ENCODE measurements around the gene CTNNA2. TPM values are rescaled to one million over a fixed set of nuclear protein-coding genes. Genes with fewer than 3 reads are reported as not detected.

Gene CTNNA2
- polyA plus RNA-seq, 1 of the 3 experiments (the other 2 are of a cell fraction), result 0.30 TPM

GRCh38 chr2:80001701-80002101 lies 488.9 kb downstream of the CTNNA2 start (continued):
- TF ChIP-seq NRF1 (IDR thresholded peaks at IDR 0.05; ENCODE audit: low read depth, low read length), result no peak
- no peak for TF ChIP-seq SIN3A (IDR thresholded peaks at IDR 0.05; ENCODE audit: borderline replicate concordance, low read depth, low read length)
- no peak for TF ChIP-seq REST (IDR thresholded peaks at IDR 0.05; ENCODE audit: low read depth, low read length)
- TF ChIP-seq EZH2phosphoT487 (IDR thresholded peaks at IDR 0.05; ENCODE audit: borderline replicate concordance, low read depth), result no peak
- TF ChIP-seq MXI1 (IDR thresholded peaks at IDR 0.05; ENCODE audit: low read depth, low read length), result no peak
- no peak for TF ChIP-seq RAD21 (IDR thresholded peaks at IDR 0.05; ENCODE audit: low read length)

- WGBS (ENCODE audit: low lambda C conversion rate), result 38% methylated on average over 3 of the region's 3 CpGs
- DNase-seq, result no peak
- no peaks in the 10 kb centered on the region for H3K79me2 ChIP-seq (ENCODE audit: insufficient read depth)
- H3K4me3 ChIP-seq (ENCODE audit: low read depth in 2 of 2, low read length in 1 of 2), result no peak overlapping the region
- no peaks in the 10 kb centered on the region for H3K27me3 ChIP-seq (ENCODE audit: insufficient read depth)
- POLR2A ChIA-PET, result no interaction called here
- no peaks in the 10 kb centered on the region for H3K36me3 ChIP-seq (replicated peaks in 1 of 2; ENCODE audit: control insufficient read depth in 1 of 2, insufficient read depth in 2 of 2, low read length in 1 of 2)
- peak overlapping the region in 1 of 2 experiments; percentile 31; a peak in 1 of 4 replicates for H3K27ac ChIP-seq (ENCODE audit: low read depth in 2 of 2, low read length in 1 of 2)
- CTCF ChIA-PET, result interaction anchor here (0.7 kb wide), 1 partner anchor 52 kb away, joined by 3 read pairs; no protein-coding TSS in a partner anchor
- H3F3A ChIP-seq (replicated peaks; ENCODE audit: insufficient read depth), result peaks cover 3% of the 10 kb centered on the region
- peak overlapping the region; percentile 68; the same call in 1 of the 2 replicates for H2AFZ ChIP-seq (ENCODE audit: low read depth)
- H3K4me1 ChIP-seq (ENCODE audit: control insufficient read depth in 1 of 2, insufficient read depth in 2 of 2, low read depth in 1 of 2, low read length in 1 of 2), result peaks cover 6 to 7% of the 10 kb centered on the region in 2 experiments; a peak in 3 of 4 replicates
- no peaks in the 10 kb centered on the region for H4K20me1 ChIP-seq (ENCODE audit: insufficient read depth)
- no peaks in the 10 kb centered on the region for H3K9me2 ChIP-seq
- H3K4me2 ChIP-seq, result no peak overlapping the region; the same call in 1 of the 2 replicates
- H3K9me3 ChIP-seq, result no peaks in the 10 kb centered on the region
- H3K9ac ChIP-seq, result no peak overlapping the region
- no peak for TF ChIP-seq NFIC (IDR thresholded peaks at IDR 0.05; ENCODE audit: borderline replicate concordance)
- no peak for TF ChIP-seq USF1 (IDR thresholded peaks at IDR 0.05; ENCODE audit: borderline replicate concordance, low read depth)
- TF ChIP-seq CTCF (IDR thresholded peaks at IDR 0.05), result no peak
- no peak for TF ChIP-seq RCOR1 (IDR thresholded peaks at IDR 0.05; ENCODE audit: low read length)
- no peak for TF ChIP-seq SMC3 (IDR thresholded peaks at IDR 0.05; ENCODE audit: low read depth, low read length)
- no peak for TF ChIP-seq FOXJ3 (CRISPR knock-in tag; IDR thresholded peaks at IDR 0.05)
- TF ChIP-seq EZH2phosphoT487 (IDR thresholded peaks at IDR 0.05; ENCODE audit: borderline replicate concordance, low read depth), result no peak
- no peak for TF ChIP-seq GABPA (IDR thresholded peaks at IDR 0.05; ENCODE audit: low read depth)
- no peak for TF ChIP-seq SIN3A (IDR thresholded peaks at IDR 0.05; ENCODE audit: borderline replicate concordance, low read depth, low read length)
- no peak for TF ChIP-seq TAF1 (IDR thresholded peaks at IDR 0.05; ENCODE audit: borderline replicate concordance, low read depth, low read length)
- no peak for TF ChIP-seq JUND (IDR thresholded peaks at IDR 0.05)
- no peak for TF ChIP-seq ZBTB33 (IDR thresholded peaks at IDR 0.05; ENCODE audit: borderline replicate concordance, low read depth)
- no peak for TF ChIP-seq TEAD4 (IDR thresholded peaks at IDR 0.05; ENCODE audit: borderline replicate concordance, insufficient read depth)
- no peak for TF ChIP-seq NRF1 (IDR thresholded peaks at IDR 0.05; ENCODE audit: low read depth, low read length)
Observed at GRCh38 chr2:80002112-80002511, 489.3 kb downstream of the CTNNA2 start.

Measured in SK-N-SH (cell line).